Measurements from ENCODE around the gene TERB1. TPM values are rescaled to one million over a fixed set of nuclear protein-coding genes. Genes with fewer than 3 reads are reported as not detected.

TERB1 gene
- total RNA-seq, 1 experiment from 2014 or later = not detected

DNA sequence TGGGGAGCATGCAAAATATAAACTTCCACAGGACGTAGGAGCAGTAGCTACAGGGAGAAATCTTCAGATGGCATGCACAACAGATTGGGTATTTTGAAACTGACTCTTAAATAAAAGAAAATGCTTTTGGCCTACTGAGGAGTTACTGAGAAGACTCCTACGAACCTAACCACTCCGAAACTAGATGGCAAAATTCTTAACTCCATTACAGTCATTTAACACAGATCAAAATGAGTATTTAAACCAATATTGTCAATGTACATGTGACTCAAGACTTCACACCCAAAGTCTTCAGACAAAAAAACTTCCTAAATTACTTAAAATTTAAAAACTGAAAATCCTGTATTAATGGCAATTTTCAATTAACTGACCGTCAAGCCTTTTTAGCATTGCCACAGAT lies 8.4 kb upstream of the TERB1 start:
- RAD21 ChIA-PET (ENCODE audit: low non-redundant PET in 1 of 2, low total read pairs in 2 of 2, uncharacterized antibody in 2 of 2, unreplicated experiment in 2 of 2) = no interaction called here

More for the DNA sequence above, 8.4 kb upstream of the TERB1 start:
- ATAC-seq (no peak), DNase-seq (ENCODE audit: low read depth, low spot score) (no peak)
- Histone ChIP-seq H3K27ac (ENCODE audit: low read depth, low read length) (no peak overlapping the region), H3K9me2 (ENCODE audit: insufficient read depth) (no peaks in the 10 kb centered on the region), H3K27me3 (ENCODE audit: insufficient read depth, low read length) (no peaks in the 10 kb centered on the region), H3K4me2 (ENCODE audit: low read length) (no peak overlapping the region), H4K20me1 (ENCODE audit: insufficient read depth) (no peaks in the 10 kb centered on the region), H3K9me3 (ENCODE audit: control insufficient read depth in 1 of 2, insufficient read depth in 1 of 2, low read depth in 1 of 2, low read length in 2 of 2) (no peaks in the 10 kb centered on the region), H3K79me2 (ENCODE audit: insufficient read depth, low read length) (no peaks in the 10 kb centered on the region), H3K4me3 (replicated peaks in 1 of 2; ENCODE audit: low read depth in 1 of 2, low read length in 2 of 2) (no peak overlapping the region), H2AFZ (ENCODE audit: low read depth, low read length, poor library complexity, severe bottlenecking) (no peak overlapping the region), H3K9ac (ENCODE audit: low read length) (no peak overlapping the region), H3K4me1 (ENCODE audit: control insufficient read depth in 1 of 2, insufficient read depth in 2 of 2, low read length in 2 of 2) (no peaks in the 10 kb centered on the region), H3K36me3 (ENCODE audit: control insufficient read depth in 1 of 2, insufficient read depth in 2 of 2, low read length in 2 of 2) (peaks cover 64 to 68% of the 10 kb centered on the region in 2 experiments)
- intact Hi-C loops (cut with micrococcal nuclease) = no loop called here
- BruUV-seq (replicated peaks) = no TSS peak
- ChIA-PET POLR2A (no interaction called here), CTCF (interaction anchor here (1.1 to 1.3 kb wide), 2 partner anchors 20 to 58 kb away, joined by 5 read pairs; no protein-coding TSS in a partner anchor)
- no peak for TF ChIP-seq JUND (IDR thresholded peaks at IDR 0.05)
- no peak for TF ChIP-seq POLR2AphosphoS5 (IDR thresholded peaks at IDR 0.05; ENCODE audit: low read depth, low read length)
- TF ChIP-seq TCF7L2 (IDR thresholded peaks at IDR 0.05; ENCODE audit: borderline replicate concordance, extremely low read depth, insufficient read depth, insufficient read length) = no peak
- TF ChIP-seq, protein P1, sequence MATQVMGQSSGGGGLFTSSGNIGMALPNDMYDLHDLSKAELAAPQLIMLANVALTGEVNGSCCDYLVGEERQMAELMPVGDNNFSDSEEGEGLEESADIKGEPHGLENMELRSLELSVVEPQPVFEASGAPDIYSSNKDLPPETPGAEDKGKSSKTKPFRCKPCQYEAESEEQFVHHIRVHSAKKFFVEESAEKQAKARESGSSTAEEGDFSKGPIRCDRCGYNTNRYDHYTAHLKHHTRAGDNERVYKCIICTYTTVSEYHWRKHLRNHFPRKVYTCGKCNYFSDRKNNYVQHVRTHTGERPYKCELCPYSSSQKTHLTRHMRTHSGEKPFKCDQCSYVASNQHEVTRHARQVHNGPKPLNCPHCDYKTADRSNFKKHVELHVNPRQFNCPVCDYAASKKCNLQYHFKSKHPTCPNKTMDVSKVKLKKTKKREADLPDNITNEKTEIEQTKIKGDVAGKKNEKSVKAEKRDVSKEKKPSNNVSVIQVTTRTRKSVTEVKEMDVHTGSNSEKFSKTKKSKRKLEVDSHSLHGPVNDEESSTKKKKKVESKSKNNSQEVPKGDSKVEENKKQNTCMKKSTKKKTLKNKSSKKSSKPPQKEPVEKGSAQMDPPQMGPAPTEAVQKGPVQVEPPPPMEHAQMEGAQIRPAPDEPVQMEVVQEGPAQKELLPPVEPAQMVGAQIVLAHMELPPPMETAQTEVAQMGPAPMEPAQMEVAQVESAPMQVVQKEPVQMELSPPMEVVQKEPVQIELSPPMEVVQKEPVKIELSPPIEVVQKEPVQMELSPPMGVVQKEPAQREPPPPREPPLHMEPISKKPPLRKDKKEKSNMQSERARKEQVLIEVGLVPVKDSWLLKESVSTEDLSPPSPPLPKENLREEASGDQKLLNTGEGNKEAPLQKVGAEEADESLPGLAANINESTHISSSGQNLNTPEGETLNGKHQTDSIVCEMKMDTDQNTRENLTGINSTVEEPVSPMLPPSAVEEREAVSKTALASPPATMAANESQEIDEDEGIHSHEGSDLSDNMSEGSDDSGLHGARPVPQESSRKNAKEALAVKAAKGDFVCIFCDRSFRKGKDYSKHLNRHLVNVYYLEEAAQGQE (IDR thresholded peaks at IDR 0.05; ENCODE audit: low read depth) = no peak
- TF ChIP-seq, protein P2, sequence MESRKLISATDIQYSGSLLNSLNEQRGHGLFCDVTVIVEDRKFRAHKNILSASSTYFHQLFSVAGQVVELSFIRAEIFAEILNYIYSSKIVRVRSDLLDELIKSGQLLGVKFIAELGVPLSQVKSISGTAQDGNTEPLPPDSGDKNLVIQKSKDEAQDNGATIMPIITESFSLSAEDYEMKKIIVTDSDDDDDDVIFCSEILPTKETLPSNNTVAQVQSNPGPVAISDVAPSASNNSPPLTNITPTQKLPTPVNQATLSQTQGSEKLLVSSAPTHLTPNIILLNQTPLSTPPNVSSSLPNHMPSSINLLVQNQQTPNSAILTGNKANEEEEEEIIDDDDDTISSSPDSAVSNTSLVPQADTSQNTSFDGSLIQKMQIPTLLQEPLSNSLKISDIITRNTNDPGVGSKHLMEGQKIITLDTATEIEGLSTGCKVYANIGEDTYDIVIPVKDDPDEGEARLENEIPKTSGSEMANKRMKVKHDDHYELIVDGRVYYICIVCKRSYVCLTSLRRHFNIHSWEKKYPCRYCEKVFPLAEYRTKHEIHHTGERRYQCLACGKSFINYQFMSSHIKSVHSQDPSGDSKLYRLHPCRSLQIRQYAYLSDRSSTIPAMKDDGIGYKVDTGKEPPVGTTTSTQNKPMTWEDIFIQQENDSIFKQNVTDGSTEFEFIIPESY (IDR thresholded peaks at IDR 0.05; ENCODE audit: extremely low read depth, insufficient replicate concordance, low read length) = no peak
